Tibial nerve (tissue), 4 donors: Measurements from ENCODE around the gene HNRNPUL1.

Experiments used
- CTCF ChIP-seq, 5 experiments: fragments of 200-600 bp in 3 of 5; fragments of 450-650 bp in 2 of 5; sonication (generic) in 3 of 5; IDR thresholded peaks; one replicate each; pipeline ENCODE4 v1.5.1; 2016 to 2019; ENCODE audit warnings: antibody characterized with exemption in 5 of 5, mild to moderate bottlenecking in 3 of 5, moderate library complexity in 2 of 5
- EP300 ChIP-seq, 2 donors: sonication (generic); formaldehyde crosslinking; IDR thresholded peaks; one replicate each; pipeline ENCODE4 v1.6.1; 2017; ENCODE audit warnings: antibody characterized with exemption in 2 of 2, mild to moderate bottlenecking in 1 of 2
- POLR2A ChIP-seq, 2 donors: fragments of 450-650 bp; IDR thresholded peaks; one replicate each; pipeline ENCODE4 v1.6.1; 2017; ENCODE audit warnings: antibody characterized with exemption in 2 of 2, mild to moderate bottlenecking in 2 of 2, moderate library complexity in 2 of 2

DNA sequence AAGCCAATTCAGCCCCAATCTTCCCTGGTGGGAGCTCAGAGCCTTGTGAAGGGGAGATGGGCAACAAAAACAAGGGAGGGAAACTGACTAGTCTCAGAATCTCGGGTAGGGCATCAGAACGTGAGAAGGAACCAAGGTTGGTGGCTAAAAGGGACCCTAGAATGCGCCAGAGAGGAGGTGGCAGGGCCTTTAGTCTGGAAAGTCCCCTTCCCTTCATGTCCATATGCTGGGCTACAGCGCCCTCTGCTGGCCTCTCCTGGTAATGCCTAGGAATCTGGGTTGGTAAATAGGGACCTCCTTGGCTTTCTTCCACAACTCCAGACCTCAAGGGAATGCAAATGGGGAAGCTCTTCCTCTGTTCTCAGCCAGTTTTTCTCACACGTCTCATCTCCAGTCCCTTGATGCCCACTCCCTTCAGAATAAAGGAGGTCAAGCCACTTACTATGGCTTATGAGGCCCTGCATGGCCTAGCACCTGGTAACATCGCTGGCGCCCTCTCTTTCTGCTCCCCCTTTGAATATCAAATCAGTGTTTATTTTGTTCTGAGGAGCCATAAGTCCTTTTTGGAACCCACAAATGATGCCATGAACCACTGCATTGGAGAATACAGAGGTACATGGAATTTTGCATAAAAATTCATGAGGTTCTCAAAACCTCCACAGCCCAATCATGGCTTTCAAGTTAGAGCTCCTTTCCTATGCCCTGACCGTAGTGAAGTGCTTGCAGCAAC, 44.4 kb downstream of the HNRNPUL1 start:
- TF ChIP-seq CTCF (IDR thresholded peaks at IDR 0.05), result peak; percentile 91 to 98 (median 97)
- TF ChIP-seq POLR2A (IDR thresholded peaks at IDR 0.05), result no peak
- peak; percentile 38 to 76 for TF ChIP-seq EP300 (IDR thresholded peaks at IDR 0.05)
